Panc1 (cell line): ENCODE data around the gene PEG3. TPM values are rescaled to one million over a fixed set of nuclear protein-coding genes. Genes with fewer than 3 reads are reported as not detected.

Experiments
- ATAC-seq: fragments of 200-7000 bp; cut with Tn5 transposase; 2 replicates; pipeline ENCODE4 v1.9.1; 2020; ENCODE audit warnings: mild to moderate bottlenecking, moderate library complexity
- BruUV-seq: library from RNA; stranded (reverse); fragments of 400-500 nt; replicated peaks from 2 replicates; lab custom pipeline; 2021; lab: Mats Ljungman, UMichigan
- CTCF ChIA-PET: fragments of 300-600 bp; sonication (Branson Sonifier 250); formaldehyde crosslinking; loops from one replicate; lab custom pipeline; 2022; ENCODE audit warnings: antibody characterized with exemption; lab: Charles Lee
- POLR2A ChIA-PET: fragments of 300-600 bp; sonication (Branson Sonifier 250); formaldehyde crosslinking; loops from one replicate; lab custom pipeline; 2022; ENCODE audit warnings: antibody characterized with exemption; lab: Charles Lee
- DNase-seq: peaks from one replicate; pipeline ENCODE4 v3.0.0-alpha.2; 2010; ENCODE audit warnings: low read depth, low spot score
- H3K27ac ChIP-seq: 2 replicates; pipeline ENCODE4 v1.5.1; 2011; ENCODE audit warnings: mild to moderate bottlenecking, low read length, inconsistent platforms
- H3K27me3 ChIP-seq: fragments of 200-500 bp; sonication (Bioruptor generic); 2 replicates; pipeline ENCODE4 v1.6.0; 2014; ENCODE audit warnings: low read length, inconsistent platforms; ENCODE audit not compliant: control insufficient read depth, insufficient read depth
- H3K36me3 ChIP-seq: fragments of 200-500 bp; sonication (Bioruptor generic); 2 replicates; pipeline ENCODE4 v1.5.1; 2014; ENCODE audit warnings: inconsistent platforms, mild to moderate bottlenecking, low read length, moderate library complexity; ENCODE audit not compliant: control insufficient read depth, insufficient read depth
- H3K4me1 ChIP-seq: 2 replicates; pipeline ENCODE4 v1.5.1; 2011; ENCODE audit warnings: inconsistent platforms, mild to moderate bottlenecking, low read length, moderate library complexity; ENCODE audit not compliant: control insufficient read depth, insufficient read depth
- H3K4me3 ChIP-seq, 2 experiments: 2 replicates each; pipeline ENCODE4 v1.5.1; 2011 to 2012; ENCODE audit warnings: low read depth in 2 of 2, low read length in 2 of 2, mild to moderate bottlenecking in 2 of 2, inconsistent platforms in 1 of 2, moderate library complexity in 1 of 2
- H3K9me3 ChIP-seq: fragments of 200-500 bp; sonication (Bioruptor generic); 2 replicates; pipeline ENCODE4 v1.5.1; 2014; ENCODE audit warnings: low read depth, mild to moderate bottlenecking, inconsistent platforms, low read length, moderate library complexity; ENCODE audit not compliant: control insufficient read depth, insufficient read depth
- POLR2AphosphoS5 ChIP-seq: IDR thresholded peaks from 2 replicates; pipeline ENCODE4 v1.6.1; 2012; ENCODE audit warnings: mild to moderate bottlenecking, low read depth, low read length, moderate library complexity
- SIN3A ChIP-seq: IDR thresholded peaks from 2 replicates; pipeline ENCODE4 v1.6.1; 2012; ENCODE audit warnings: low read depth, mild to moderate bottlenecking, low read length, moderate library complexity, borderline replicate concordance; ENCODE audit not compliant: insufficient read depth
- TCF7L2 ChIP-seq: IDR thresholded peaks from 2 replicates; pipeline ENCODE4 v1.6.1; 2011; ENCODE audit warnings: mild to moderate bottlenecking, low read depth, low read length, inconsistent platforms
- in situ Hi-C: cut with HindIII; loops from 2 replicates; pipeline ENCODE4 v1.10.0; 2016; ENCODE audit warnings: low sequenced_read_pairs, low pct_unique_long_range_greater_than_20kb
- intact Hi-C: fragments of 100-400 bp; cut with micrococcal nuclease; formaldehyde crosslinking; loops from one replicate; pipeline ENCODE4 v1.10.0; 2022; ENCODE audit not compliant: unreplicated experiment
- total RNA-seq: library from RNA; stranded (reverse); gene quantifications from one replicate; pipeline ENCODE4 v1.2.1, GENCODE V29; 2021; ENCODE audit not compliant: unreplicated experiment
- TF ChIP-seq, protein P1 (sequence below): fragments of 450-650 bp; IDR thresholded peaks from 2 replicates; pipeline ENCODE4 v1.5.1; 2017; ENCODE audit warnings: mild to moderate bottlenecking
- TF ChIP-seq, protein P2 (sequence below), 2 experiments: IDR thresholded peaks; 2 replicates each; pipeline ENCODE4 v1.6.1; 2011 to 2012; ENCODE audit warnings: low read depth in 2 of 2, control low read depth in 1 of 2, low read length in 1 of 2, mild to moderate bottlenecking in 1 of 2, moderate library complexity in 1 of 2; ENCODE audit not compliant: insufficient read depth in 1 of 2

The PEG3 gene
- total RNA-seq, 1 experiment from 2014 or later, result 0.15 TPM

DNA sequence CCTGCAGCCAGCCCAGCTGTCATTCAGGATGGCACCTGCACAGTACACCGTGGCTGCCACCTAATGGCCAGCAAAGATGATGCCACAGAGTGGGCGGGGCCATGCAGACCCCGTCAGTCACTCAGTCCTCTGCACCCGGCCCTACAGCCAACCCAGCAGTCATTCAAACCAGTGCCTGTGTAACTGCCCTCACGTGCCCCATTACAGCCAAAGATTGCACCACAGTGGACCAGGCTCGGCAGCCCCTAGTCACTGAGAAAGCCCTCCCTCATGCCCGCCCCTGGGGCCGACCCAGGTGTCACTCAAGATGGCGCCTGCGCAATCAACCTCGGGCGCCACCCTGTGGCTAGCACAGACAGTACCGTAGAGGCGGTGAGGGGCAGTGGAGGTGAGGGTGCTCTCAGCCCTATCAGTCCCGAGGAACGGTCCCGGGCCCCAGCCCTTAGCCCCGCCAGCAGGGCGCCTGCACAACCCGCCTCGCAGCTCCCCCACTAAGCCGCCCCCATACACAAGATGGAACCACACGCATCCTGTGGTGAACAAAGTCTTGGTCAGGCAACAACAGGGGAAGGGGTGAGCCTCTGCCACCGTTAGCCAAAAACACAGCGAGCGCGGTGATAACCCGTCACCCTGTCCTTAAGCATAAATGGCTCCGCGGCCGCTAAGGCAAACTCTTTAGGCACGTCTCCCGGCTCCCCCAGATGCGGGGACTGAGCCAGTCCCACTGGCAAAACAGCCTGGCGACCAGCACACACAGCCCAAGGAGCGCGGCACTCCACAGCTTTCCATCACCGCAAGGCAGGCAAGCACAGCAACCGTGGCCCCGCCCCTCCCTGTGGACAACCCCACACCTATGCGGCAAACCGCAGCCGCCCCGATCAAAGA lies 2.3 kb downstream of the PEG3 start:
- no TSS peak for BruUV-seq
- no peaks in the 10 kb centered on the region for H3K27me3 ChIP-seq
- no peaks in the 10 kb centered on the region for H3K4me1 ChIP-seq
- TF ChIP-seq TCF7L2, result no peak
- TF ChIP-seq, protein P1, sequence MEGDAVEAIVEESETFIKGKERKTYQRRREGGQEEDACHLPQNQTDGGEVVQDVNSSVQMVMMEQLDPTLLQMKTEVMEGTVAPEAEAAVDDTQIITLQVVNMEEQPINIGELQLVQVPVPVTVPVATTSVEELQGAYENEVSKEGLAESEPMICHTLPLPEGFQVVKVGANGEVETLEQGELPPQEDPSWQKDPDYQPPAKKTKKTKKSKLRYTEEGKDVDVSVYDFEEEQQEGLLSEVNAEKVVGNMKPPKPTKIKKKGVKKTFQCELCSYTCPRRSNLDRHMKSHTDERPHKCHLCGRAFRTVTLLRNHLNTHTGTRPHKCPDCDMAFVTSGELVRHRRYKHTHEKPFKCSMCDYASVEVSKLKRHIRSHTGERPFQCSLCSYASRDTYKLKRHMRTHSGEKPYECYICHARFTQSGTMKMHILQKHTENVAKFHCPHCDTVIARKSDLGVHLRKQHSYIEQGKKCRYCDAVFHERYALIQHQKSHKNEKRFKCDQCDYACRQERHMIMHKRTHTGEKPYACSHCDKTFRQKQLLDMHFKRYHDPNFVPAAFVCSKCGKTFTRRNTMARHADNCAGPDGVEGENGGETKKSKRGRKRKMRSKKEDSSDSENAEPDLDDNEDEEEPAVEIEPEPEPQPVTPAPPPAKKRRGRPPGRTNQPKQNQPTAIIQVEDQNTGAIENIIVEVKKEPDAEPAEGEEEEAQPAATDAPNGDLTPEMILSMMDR, result no peak
- TF ChIP-seq SIN3A, result no peak
- TF ChIP-seq, protein P2, sequence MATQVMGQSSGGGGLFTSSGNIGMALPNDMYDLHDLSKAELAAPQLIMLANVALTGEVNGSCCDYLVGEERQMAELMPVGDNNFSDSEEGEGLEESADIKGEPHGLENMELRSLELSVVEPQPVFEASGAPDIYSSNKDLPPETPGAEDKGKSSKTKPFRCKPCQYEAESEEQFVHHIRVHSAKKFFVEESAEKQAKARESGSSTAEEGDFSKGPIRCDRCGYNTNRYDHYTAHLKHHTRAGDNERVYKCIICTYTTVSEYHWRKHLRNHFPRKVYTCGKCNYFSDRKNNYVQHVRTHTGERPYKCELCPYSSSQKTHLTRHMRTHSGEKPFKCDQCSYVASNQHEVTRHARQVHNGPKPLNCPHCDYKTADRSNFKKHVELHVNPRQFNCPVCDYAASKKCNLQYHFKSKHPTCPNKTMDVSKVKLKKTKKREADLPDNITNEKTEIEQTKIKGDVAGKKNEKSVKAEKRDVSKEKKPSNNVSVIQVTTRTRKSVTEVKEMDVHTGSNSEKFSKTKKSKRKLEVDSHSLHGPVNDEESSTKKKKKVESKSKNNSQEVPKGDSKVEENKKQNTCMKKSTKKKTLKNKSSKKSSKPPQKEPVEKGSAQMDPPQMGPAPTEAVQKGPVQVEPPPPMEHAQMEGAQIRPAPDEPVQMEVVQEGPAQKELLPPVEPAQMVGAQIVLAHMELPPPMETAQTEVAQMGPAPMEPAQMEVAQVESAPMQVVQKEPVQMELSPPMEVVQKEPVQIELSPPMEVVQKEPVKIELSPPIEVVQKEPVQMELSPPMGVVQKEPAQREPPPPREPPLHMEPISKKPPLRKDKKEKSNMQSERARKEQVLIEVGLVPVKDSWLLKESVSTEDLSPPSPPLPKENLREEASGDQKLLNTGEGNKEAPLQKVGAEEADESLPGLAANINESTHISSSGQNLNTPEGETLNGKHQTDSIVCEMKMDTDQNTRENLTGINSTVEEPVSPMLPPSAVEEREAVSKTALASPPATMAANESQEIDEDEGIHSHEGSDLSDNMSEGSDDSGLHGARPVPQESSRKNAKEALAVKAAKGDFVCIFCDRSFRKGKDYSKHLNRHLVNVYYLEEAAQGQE (IDR thresholded peaks at IDR 0.05; ENCODE audit: insufficient read depth in 1 of 2, low read depth in 2 of 2, low read length in 1 of 2), result no peak
- no peak for TF ChIP-seq POLR2AphosphoS5
- H3K4me3 ChIP-seq, result no peak overlapping the region
- no peak for DNase-seq
- H3K36me3 ChIP-seq, result no peaks in the 10 kb centered on the region
- ChIA-PET CTCF (no interaction called here), POLR2A (no interaction called here)
- H3K9me3 ChIP-seq, result peaks cover 5% of the 10 kb centered on the region; the same call in 1 of the 2 replicates
- no peak; the same call in 1 of the 2 replicates for ATAC-seq
- intact Hi-C loops, result no loop called here
- H3K27ac ChIP-seq, result no peak overlapping the region
- in situ Hi-C loops, result no loop called here

DNA sequence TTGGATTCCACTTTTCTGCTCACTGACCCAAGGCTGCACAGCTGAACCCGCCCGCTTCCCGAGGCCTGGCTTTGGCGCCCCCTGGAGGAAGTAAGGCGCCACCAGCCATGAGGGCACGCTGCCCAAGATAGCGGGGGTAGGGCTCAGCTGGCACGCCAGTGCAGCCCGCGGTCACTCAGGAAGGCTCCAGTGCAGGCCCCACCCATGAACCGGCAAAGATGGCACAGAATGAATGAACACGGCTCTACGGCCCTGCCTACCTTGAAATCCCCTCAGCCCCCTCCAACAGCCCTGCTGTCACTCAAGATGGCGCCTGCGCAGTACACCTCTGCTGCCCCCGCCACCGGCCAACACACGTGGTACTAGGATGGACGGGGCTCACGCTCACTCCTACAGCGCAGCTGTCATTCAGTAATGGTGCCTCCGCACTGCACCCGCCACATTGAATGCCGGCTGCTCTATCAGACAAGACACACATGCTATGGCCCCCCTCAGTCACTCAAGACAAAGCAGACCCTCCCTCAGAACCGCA lies 3.0 kb downstream of the PEG3 start:
- no peak for ATAC-seq
- BruUV-seq, result no TSS peak
- Histone ChIP-seq H3K27ac (no peak overlapping the region), H3K27me3 (no peaks in the 10 kb centered on the region), H3K36me3 (no peaks in the 10 kb centered on the region), H3K4me3 (no peak overlapping the region), H3K9me3 (peaks cover 5% of the 10 kb centered on the region; the same call in 1 of the 2 replicates), H3K4me1 (no peaks in the 10 kb centered on the region)
- no peak for DNase-seq
- POLR2A ChIA-PET, result no interaction called here
- intact Hi-C loops (no loop called here), in situ Hi-C loops (no loop called here)
- TF ChIP-seq, protein P1, result peak; percentile 41
- no peak for TF ChIP-seq POLR2AphosphoS5
- CTCF ChIA-PET, result no interaction called here
